ENCODE results near the gene RAB18.

RAB18 gene

DNA sequence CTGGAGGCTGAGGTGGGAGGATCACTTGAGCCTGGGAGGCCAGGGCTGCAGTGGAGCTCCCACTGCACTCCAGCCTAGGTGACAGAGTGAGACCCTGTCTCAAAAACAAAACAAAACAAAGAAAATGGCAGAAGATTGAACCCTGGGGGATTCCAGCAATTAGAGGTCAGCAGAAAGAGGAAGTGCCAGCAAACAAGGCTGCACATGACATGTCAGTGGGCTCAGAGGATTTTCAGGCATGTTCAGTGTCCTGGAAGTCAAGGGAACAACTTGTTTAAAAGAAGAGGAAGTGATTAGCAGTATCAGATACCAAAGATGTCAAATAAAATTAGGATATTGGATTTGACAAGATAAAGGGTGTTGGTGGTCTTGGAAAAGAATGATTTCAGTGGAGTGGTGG is 32.3 kb downstream of the RAB18 start:
- no peak for TF ChIP-seq CTCF (IDR thresholded peaks at IDR 0.05; ENCODE audit: low read depth, low read length)

GRCh38 chr10:27537166-27537565 is 33.1 kb downstream of the RAB18 start:
- Histone ChIP-seq H3K9me3 (no peaks in the 10 kb centered on the region), H3K27me3 (no peaks in the 10 kb centered on the region), H3K36me3 (peaks cover 9% of the 10 kb centered on the region), H3K4me1 (no peaks in the 10 kb centered on the region), H3K4me3 (ENCODE audit: low read depth, low read length) (no peak overlapping the region)
- no peak for TF ChIP-seq CTCF (IDR thresholded peaks at IDR 0.05; ENCODE audit: low read depth, low read length)
- DNase-seq: no peak

More for the DNA sequence above, 32.3 kb downstream of the RAB18 start:
- no peaks in the 10 kb centered on the region for H3K27me3 ChIP-seq
- no peak for DNase-seq
- no peak overlapping the region for H3K4me3 ChIP-seq (ENCODE audit: low read depth, low read length)
- peaks cover 9% of the 10 kb centered on the region for H3K36me3 ChIP-seq
- H3K4me1 ChIP-seq: no peaks in the 10 kb centered on the region
- H3K9me3 ChIP-seq: no peaks in the 10 kb centered on the region

DNA sequence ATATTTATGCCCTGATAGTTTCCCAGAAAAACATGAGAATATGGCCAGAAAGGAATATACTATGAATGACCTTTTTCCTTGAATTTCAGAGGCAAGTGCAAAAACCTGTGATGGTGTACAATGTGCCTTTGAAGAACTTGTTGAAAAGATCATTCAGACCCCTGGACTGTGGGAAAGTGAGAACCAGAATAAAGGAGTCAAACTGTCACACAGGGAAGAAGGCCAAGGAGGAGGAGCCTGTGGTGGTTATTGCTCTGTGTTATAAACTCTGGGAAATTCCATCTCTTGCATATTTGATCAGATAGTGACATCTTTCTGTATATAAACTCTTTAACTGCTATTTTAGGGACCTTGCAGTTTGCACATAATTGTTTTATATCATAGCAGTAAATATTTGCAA is 33.7 kb downstream of the RAB18 start:
- Histone ChIP-seq H3K4me3 (ENCODE audit: low read depth, low read length) (no peak overlapping the region), H3K9me3 (no peaks in the 10 kb centered on the region), H3K27me3 (no peaks in the 10 kb centered on the region), H3K36me3 (peaks cover 9% of the 10 kb centered on the region), H3K4me1 (no peaks in the 10 kb centered on the region)
- DNase-seq: no peak
- TF ChIP-seq CTCF (IDR thresholded peaks at IDR 0.05; ENCODE audit: low read depth, low read length): no peak

DNA sequence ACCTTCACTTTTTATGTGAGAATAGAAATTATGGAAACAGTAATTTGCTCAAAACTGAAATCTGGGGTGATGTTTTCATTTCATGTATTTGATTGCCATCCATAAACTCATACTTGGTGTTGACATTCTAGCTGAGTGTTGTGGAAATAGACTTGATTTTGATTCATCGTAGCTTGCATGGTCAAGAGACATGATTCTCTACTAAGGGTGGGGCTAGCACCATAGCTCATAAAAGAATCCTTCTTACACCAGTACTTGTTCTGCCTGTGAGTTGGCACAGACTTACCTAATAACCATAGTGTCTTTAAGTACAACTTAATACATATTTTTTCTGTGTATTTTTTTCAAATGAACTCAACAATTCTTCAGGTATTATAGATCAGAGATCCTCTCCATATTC is 36.6 kb downstream of the RAB18 start:
- no peak for TF ChIP-seq CTCF (IDR thresholded peaks at IDR 0.05; ENCODE audit: low read depth, low read length)
- Histone ChIP-seq H3K27me3 (no peaks in the 10 kb centered on the region), H3K4me3 (ENCODE audit: low read depth, low read length) (no peak overlapping the region), H3K4me1 (no peaks in the 10 kb centered on the region), H3K36me3 (no peaks in the 10 kb centered on the region; the same call in 1 of the 2 replicates), H3K9me3 (no peaks in the 10 kb centered on the region)
- DNase-seq: no peak

DNA sequence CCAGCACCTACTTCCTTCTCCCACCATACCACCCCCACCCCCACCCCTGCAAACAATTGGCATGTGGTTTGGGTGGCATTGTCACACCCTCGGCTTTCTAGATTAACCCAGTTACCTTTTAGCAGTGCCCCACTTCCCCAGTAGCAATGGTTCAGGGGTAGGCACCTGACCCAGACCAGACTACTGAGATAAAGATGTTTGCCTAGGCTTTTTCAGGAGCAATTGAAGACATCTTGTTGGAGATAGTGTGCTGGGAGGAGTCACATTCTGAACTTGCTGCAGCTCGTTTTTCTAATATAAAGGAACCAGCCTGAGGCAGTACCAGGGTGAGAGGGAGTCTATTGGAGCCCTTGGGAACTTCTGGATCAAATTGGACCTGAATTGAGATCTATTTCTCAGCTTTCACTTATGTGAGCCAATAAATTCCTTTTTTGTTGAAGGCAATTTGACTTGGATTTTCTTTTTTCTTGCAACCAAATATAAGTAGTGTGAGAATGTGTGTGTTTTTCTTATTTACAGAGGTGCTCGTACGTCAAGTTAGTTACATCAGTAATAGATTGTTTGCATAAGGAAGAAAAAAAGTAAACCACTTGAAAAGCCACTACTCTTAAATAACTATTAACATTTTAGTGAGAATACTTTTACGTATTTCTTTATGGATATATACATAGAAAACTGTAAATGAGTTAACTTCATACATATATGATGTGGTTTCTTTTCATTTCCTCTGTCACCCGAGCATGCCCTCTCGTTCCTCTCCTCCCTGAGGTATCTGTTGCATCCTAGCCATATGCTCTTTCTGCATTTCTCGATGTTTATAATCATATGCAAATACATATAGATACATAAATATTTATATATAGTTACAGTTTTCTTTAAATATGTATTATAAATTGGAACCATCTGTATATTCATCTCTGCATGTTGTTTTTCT is 38.0 kb downstream of the RAB18 start:
- DNase-seq: no peak
- H3K9me3 ChIP-seq: no peaks in the 10 kb centered on the region
- H3K4me3 ChIP-seq (ENCODE audit: low read depth, low read length): no peak overlapping the region
- H3K4me1 ChIP-seq: no peaks in the 10 kb centered on the region
- TF ChIP-seq CTCF (IDR thresholded peaks at IDR 0.05; ENCODE audit: low read depth, low read length): no peak
- H3K36me3 ChIP-seq: no peaks in the 10 kb centered on the region; the same call in 1 of the 2 replicates
- no peaks in the 10 kb centered on the region for H3K27me3 ChIP-seq

GRCh38 chr10:27542812-27543211 is 38.7 kb downstream of the RAB18 start:
- Histone ChIP-seq H3K4me1 (no peaks in the 10 kb centered on the region), H3K9me3 (no peaks in the 10 kb centered on the region), H3K4me3 (ENCODE audit: low read depth, low read length) (no peak overlapping the region), H3K27me3 (no peaks in the 10 kb centered on the region), H3K36me3 (no peaks in the 10 kb centered on the region; the same call in 1 of the 2 replicates)
- no peak for DNase-seq
- no peak for TF ChIP-seq CTCF (IDR thresholded peaks at IDR 0.05; ENCODE audit: low read depth, low read length)
